Lung microvascular endothelial cell (primary cell): ENCODE measurements around the gene SLC9C1. TPM values are rescaled to one million over a fixed set of nuclear protein-coding genes. Genes with fewer than 3 reads are reported as not detected.
A peak's percentile ranks its signal among the peaks of the same experiment; 100 is the strongest.

Experiments
- DNase-seq, 2 donors: peaks; one replicate each; pipeline versions ENCODE4 v3.0.0 to v3.0.0-alpha.2; 2010; ENCODE audit warnings: low read depth in 2 of 2
- total RNA-seq: library from RNA; depleted of rRNA; stranded (reverse); fragments of >200 nt; gene quantifications from 2 replicates; pipeline ENCODE4 v1.2.1, GENCODE V29; 2014

Gene SLC9C1
- under 0.01 TPM in 2 replicates for total RNA-seq

DNA sequence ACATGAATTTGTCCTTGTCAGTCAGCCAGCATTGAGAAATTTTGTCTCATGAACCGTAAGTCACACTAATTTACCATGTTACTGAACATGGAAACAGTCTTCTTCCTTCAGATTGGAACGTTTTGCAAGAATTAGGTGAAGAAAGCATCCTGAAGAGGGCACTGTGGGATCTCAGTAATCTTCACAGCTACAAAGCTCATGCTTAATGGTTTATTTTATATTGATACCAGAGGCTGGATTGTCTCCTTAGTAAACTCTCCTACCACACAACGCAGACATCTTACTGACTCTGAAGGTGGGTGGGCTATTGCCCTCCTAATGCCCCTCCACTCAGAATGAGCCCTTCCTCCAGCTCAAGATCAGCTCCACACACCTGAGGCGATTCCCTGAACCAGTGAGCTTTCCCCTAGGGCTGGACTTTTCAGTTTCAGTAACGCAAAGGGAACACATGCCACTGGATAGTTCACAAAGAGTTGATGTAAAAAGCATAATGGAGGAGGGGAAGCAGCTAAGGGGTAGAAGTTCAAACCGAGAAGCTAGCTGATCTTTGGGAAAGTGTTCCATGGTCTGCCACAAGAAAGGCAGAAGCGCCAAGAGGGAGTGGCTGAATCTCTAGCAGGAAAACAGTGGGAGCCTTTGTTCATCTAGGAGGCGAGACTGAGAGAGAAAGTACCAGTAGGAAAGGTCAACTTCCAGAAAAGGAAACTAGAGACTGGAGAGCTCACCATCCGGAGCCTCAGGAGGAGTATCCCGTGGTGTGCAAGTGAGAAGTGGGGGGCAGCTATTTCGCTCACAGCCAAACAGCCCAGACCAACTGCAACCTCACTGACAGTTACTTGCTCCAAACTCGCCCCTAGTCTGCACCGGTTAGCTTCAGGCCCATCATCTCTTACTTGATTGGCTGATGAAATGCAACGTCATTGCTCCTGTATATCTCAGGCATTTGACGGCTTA is at the start of gene SLC9C1:
TSS of gene SLC9C1 (minus strand) at position 849 of the 954 bp plus-strand sequence. CDS start 7,425 bp downstream, outside the sequence.
- DNase-seq, result peak; percentile 70 to 72

DNA sequence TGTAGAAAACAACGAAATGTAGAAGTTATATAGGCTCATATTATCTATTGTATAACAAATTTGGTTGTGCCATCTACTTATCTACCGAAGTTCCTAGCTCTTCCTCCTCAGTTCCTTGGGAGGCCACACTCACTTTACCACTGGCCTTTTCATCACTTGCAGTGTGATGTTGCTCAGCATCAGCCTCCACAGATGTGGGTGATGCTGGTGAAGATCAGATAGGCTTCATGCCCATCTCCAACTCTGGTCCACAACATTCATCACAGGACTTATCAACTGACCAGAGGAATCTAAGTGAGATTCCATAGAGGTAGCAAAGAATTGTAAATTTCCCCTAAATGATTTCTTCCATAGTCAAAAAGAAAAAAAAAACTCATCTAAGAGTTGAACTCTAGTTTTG is 47.4 kb upstream of the SLC9C1 start:
- no peak for DNase-seq

DNA sequence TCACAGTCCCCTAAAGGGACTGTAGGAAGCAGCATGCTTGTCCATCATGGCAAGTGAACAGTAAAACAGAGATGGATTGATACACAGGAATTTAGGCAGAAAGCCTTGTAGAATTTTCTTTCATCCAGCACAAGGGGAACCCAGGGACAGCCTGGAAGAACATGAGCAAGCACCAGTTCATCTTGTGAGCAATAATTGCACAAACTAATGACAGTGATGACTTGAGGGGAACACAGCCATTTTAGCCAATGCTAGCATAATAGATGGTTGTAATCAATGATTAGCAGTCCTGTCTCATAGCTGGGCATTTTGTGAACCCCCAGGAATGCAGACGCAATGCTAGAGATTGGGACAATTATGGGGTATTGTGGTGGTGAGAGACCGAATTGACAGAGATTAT is 45.6 kb upstream of the SLC9C1 start:
- no peak for DNase-seq

DNA sequence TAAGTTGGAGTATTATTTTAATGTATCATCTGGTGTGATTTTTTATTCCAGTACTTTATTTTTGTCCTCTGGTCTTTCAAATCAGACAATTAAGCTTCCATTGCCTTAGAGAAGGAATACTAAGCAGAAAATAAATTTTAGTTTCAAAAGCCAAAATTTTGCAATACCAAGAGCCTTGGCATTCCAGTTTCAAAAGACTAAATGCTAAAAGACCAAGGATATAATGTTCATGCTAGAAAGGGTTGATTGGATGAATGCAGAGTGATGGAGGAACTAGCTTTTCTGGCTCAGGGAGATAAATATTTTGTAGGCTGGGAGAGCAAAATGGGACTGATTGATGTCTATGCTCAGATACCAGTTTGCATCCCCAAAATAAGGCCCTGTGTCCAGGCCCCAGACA is 45.1 kb upstream of the SLC9C1 start:
- DNase-seq, result no peak

DNA sequence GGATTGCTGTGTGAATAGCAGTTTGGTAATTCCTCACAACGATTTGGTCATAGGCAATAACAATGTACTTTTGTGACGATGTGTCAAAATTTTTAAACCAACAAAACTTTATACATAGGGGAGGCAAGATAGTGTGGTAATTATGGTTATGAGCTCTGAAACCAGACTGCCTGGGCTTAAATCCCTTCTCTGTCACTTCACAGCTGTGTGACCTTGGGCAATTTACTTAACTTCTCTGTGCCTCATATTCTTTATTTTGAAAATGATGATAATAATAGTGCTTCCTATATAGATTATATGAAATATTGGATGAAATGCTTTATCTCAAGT is 44.7 kb upstream of the SLC9C1 start:
- DNase-seq, result no peak

DNA sequence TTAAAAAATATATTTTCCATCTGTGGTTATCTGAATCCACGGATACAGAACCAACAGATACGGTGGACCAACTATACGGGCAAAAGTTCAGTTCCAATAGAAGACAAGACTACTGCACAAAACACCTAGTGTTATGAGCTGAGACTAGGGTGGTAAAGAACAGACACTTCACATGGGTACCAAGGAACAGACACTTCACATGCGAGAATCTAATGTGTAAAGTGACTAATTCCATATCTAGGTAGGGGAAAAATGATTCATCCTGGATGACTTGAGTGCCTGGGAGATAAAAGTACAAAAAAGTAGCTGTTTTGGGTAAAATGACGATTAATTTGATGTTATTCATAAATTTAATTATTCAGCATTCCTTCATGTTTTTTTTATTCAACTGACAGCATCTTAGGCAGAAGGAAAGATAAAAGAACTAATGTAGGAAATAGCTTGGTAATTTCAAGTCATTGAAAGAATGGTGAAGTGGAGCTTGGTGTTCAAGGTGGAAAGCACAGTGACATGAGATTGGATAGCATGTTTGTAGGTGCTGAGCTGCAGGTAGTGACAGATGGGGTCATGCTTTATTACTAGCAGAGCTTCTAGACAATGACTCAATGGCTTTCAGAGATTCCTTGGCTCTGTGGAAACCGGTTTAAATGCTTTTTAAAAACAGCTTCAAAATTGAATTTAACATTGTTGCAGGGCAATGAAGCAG is 44.2 kb upstream of the SLC9C1 start:
- DNase-seq, result no peak

DNA sequence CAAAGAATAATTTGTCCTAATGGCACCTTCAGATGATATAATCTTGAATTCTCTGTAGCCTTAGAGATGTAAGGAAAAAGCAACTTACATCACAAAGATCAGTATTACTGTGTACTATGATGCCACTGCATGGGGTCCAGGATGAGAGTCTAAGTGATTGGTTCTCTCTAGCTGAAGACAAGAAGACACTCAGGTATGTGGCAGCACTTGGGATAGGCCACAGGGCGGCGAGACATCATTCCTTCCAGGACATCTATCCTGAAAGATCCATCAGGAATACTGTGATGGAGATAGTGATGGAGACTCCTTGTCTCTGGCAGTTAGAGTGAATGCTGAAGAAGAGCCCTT is 41.4 kb upstream of the SLC9C1 start:
- DNase-seq, result no peak

DNA sequence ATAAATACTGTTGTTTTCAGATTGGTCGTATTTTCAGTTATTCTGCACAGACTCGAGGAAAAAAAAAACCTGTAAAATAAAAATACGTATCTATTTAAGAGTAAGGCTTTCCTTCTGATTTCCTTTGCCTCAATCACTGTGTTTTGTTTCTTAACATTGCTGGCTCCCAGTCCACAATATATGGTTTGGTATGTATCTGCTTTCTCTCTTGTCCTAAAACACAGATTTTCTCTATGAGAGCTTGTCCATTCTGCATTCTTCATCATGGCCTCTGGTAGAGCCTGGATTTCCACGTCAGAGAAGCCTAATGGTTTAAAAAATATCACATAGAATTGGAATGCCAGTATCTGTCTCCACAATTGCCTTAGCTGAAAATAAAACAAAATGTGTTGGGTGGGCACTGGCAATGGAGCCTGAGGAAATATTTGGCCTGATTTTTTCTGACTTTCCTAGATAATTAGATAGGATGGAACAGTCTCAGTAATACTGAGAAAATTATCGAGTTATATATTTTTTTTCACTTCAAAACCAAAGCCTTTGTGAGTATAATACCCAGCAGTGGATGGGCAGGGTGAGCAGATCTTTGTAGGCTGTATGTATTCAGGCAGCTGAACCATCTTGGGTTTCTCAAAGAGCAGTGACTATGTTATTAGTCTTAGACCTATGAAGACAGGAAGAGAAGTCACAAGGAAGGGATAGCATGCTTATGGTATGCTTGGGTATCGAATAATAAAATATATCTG is 40.8 kb upstream of the SLC9C1 start:
- DNase-seq, result no peak

DNA sequence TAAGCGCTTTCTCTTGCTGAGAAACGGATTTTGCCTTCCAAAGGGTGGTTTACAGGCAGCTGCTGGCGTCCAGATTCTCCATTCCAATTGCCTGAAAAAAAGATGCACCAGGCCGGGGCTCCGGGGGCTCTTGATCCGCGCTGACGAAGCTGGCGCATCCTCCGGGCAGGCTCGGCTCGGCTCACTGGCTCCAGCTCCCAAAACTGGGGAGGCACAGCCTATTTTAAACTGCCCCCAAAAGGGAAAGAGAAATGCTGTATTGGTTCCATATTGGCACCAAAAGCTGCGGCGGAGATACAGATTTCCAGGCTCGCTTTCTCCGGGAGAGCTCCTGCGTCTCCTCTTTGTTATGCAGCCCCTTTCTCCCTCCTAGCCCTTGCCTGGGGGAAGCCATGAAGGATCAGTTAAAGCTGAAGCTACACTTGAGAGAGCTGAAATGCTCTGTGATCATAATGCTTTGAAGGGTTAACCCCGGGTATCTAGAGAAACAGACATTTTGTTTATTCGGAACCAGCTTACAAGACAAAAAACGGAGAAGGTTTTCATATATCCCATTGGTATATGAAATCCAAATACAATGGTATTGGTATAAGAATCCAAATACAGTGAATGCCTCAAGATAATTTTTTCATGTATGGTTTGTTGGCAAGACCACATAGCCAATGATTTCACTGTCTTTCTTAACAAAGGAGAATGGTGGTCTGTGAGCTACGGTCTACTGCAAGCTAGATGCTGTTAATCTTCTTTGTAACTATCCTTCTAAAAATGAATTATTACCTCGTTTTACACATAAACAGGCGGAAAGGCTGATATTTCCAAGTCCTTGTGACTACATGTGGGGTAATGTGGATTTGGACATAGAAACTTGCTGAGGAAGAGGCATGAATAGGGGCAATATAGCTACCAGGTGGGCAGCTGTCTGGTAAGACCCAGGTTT is 39.6 kb upstream of the SLC9C1 start:
- no peak for DNase-seq

DNA sequence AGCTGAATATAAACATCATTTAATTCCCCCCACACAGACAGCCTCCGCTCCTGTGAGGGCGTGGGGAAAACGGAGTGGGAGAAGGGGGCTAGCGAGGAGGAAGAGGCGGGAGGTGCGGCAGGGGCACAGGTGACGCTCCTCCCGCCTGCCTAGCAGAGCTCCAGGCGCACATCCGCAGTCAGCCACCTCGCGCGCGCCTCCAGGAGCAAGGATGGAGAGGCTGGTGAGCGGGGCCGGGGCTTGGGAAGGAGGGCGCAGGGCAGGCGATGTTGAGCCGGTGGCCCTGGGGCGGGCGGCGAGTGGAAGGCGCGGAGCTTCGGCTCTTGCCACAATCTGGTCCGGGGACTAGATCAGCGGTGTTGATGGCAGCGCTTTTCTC is 39.0 kb upstream of the SLC9C1 start, which contains the start of gene CD200:
TSS of gene CD200 (plus strand) at position 155 of the 379 bp plus-strand sequence. CDS start at position 212, 57 bp downstream.
- DNase-seq, result peak in 1 of 2 donors; percentile 14

DNA sequence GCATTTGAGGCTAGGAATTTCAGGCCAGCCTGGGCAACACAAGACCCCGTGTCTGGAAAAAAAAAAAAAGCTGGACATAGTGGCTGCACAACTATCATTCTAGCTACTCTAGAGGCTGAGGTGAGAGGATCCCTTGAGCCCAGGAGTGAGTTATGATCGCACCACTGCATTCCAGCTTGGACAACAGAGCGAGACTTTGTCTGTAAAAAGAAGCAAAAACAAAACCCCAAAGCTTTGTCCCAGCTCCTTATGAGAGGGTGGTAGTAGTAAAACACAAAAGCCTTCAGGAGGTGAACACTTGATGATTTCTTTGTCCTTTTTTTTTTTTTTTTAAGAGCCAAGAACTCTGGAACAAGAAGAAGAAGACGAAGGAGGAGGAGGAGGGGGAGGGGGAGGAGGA is 37.8 kb upstream of the SLC9C1 start:
- no peak for DNase-seq

DNA sequence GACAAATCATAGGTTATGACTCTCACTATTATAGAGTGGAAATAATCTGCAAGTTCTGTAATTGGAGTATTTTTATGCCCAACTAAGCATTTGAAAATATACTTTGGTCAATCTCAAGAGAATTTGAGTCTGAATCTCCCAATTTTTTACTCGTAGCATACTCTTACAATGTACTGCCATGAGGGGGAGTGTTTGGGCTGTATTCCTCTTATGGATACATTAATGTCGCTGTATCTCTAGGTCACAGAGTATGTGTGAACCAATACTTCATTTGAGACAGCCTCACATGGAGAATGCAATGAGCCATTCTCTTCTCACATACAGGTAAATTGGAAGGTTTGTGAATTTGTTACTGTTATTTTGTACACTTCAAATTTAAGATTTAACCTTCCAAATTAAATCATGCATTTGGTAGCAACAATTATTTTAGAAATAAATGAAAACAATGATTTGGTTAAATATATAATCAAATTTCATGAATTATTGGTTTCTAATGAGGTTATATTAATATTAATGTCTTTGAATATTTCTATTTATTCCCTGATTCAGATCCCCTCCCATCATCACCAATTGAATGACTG is 33.4 kb upstream of the SLC9C1 start:
- peak; percentile 67 to 76 for DNase-seq

DNA sequence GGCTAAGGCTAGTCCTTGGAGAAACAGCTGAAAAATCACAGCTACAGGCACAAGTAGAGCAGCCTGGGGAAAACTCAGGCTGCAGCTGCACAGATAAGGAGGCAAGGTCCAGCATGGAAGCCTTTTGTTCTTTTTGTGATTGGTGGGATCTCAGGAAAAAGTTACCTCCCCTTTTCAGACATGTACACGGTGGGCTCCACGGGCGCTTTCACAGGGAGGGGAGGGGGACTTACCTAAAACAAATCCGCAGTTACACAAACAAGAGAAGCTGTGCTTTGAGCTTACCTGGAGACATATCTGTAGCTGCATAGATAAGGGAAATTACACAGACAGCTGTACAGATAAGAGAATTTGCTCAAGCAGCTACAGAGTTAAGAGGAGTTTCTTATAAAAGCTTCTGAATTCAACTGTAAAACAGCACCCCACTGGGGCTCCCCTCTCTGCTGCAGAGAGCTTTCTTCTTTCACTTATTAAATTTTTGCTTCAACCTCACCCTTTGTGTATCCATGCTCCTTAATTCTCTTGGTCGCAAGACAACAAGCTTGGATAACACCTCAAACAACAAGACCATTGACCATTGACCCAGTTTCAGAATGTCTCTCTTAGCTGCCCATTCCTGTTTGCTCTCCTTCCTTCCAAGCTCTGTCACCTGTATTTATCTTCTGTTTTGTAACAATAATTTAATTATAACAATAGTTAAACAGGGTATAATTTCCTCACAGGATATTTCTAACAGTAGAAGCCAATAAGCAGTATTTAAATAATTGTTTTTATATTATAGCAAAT is 28.0 kb upstream of the SLC9C1 start:
- DNase-seq, result no peak

DNA sequence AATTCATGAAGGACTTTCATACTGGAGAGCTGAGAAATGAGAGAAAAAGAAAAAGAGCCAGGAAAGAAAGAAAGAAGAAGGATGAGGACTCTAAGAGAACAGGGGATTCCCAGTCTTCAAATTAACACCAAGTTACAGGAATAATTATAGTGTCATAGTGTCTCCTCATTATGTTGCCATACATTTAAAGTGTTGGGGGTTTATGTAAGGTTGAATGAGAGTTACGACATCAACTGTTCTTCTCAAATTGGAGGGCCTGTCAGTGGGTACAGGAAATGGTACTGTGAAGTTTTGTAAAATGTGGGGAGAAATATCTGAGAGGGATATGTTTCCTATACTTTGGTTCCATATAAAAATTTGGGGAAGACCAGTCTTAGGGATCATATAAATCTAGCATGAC is 26.7 kb upstream of the SLC9C1 start:
- no peak for DNase-seq

DNA sequence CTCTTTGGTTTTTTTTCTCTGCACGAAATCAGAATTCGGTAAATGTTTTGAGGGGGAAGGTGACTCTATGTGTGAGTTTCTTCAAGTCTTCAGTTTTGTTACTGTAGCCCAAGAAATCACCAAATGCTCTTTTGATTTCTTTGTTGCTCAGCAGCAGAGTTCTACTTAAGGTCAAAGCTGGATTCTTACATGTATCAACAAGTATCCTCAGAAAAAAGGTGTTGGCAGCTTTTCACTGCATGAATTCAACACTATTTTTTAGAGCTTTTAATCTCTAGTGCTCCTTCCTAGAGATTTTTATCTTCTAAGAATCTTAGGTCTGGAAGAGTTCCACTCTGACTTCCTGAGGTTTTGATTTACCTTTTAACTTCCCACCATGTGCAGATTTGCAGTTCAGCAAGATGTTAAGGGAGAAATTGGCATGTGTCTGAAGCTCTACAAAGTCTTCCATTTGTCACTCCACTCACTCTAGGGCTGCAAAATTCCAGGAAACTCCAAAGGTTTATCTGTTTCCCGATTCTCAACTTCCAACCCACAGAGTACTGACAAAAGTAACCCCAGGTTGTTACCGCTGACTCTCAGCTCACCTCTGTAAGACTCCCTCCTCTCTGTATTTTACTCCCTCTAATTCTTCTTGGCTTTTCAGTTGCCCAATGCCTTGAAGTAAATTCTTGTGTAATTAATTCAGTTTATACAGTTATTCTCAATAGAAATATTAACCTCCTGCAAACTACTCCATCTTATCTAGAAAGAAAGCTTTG is 25.7 kb upstream of the SLC9C1 start:
- no peak for DNase-seq

DNA sequence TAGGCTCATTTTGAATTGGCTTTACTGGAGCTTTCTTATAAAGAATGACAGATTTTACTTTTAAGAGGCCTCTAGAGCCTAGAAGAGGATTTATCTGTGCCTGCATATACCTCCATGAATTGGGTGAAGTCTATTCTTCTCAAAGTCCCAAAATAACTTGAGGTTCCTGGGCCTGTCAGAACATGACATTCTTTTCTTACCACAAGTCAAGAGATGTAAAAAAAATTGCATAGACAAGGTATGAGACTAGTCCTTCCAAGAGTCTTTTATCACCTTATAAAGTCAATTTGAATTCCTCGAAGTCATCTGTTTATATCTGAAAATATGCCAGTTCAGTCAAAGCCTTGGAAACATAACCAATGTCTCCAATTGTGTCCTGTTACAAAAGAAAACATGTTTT is 21.8 kb upstream of the SLC9C1 start:
- DNase-seq, result no peak

DNA sequence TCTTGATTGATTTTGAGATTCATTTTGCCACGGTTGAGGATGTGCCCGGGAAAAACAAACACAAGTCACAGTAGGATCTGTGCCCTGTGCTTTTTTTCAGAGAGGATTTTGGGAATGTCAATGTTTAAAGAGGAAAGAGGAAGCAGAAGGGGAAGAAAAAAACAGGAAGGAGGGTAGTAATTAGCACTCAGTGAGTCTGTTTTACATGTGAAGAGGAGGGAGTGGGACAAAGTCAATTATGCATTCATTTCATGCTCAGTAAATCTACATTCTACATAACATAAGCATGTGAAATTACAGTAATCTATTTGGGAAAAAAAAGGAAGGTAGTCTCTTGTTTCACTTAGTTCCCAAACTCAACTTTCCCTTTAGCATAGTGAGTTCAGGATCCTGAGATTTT is 20.6 kb upstream of the SLC9C1 start:
- no peak for DNase-seq

DNA sequence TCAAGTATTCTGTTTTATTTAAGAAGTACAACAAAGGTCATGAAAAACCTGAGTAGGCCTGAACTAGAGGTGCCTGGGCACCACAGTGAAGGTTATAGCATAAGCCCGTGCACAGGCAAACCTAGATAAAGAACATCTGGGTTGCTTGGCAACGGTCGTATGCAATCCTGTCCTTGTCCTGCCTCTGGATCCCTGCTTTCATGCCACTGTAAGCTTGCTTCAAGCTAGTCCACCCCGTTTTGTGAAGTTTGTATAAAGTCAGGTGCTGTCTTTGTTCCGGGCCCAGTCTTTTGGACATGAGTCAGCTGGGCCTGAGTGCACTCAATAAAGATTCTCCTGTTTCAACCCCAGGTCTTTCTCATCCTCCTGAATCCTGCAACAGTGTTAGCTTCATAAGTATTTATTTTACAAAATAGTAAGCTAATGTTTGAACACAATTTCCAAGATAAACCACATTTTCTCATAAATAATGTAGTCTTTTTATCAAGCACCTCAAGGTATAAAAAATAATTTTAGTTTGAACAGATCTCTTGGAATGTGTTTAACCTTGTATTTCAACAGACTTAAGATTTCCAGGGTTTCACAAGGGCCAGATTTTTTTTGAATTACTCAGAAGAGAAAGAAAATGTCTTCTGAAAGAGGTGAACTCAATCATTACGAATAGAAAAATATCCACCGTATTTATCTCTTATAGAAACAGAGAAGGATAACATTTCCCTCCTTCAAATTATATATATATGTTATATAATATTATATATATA is 14.3 kb upstream of the SLC9C1 start:
- no peak for DNase-seq
